ENCODE measurements around the gene OSBPL1A.

OSBPL1A gene

DNA sequence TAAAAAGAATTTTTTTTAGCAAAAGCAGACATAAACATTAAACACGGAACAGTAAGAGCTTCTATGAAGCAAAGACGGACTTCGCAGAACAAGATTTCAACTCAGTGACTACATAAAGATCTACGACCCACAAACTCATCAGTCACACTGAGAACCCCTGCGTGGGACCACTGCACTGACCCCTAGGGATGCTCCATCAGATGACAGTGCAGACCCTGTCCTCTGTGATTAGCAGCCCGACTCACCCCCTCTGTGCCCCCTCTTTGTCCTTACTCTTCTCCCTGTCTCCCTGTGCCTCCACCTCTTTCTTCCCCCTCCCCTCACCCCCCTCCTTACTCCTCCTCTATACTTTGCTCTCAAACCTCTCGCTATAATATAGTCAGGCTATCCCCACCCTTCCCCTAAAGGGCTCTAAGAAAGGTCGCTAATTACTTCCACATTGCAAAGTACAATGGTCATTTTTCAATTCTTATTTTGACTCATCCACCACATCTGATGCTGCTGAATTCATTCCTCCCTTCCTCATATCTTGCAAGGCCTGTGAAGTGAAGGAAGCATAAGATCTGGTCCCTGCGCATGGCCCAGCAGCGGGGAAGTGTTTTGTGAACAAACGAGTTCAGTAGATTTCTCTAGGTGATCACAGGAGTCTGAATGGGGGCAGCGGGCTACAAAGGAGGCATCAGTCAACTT lies 169.5 kb downstream of the OSBPL1A start:
- no peak for DNase-seq (ENCODE audit: low read depth in 2 of 2, low spot score in 1 of 2)

DNA sequence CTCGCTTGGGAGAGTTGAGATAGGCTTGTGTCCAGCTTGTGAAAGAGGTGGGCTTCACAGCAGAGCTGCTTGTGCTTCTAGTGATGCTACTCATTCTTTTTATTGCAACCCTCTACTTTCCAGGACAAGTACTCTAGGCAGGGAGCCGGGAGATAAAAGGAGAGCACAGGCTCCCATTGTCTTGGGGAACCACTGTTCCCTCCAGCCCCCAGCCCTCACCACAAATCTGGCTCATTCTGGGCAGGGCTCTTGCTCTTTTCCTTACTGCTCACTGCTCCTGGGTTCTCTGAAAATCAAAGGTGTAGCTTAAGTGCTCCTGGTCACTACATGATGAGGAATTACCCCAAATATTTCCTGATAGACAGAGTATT lies 177.3 kb downstream of the OSBPL1A start:
- DNase-seq (ENCODE audit: low read depth in 2 of 2, low spot score in 1 of 2): no peak

DNA sequence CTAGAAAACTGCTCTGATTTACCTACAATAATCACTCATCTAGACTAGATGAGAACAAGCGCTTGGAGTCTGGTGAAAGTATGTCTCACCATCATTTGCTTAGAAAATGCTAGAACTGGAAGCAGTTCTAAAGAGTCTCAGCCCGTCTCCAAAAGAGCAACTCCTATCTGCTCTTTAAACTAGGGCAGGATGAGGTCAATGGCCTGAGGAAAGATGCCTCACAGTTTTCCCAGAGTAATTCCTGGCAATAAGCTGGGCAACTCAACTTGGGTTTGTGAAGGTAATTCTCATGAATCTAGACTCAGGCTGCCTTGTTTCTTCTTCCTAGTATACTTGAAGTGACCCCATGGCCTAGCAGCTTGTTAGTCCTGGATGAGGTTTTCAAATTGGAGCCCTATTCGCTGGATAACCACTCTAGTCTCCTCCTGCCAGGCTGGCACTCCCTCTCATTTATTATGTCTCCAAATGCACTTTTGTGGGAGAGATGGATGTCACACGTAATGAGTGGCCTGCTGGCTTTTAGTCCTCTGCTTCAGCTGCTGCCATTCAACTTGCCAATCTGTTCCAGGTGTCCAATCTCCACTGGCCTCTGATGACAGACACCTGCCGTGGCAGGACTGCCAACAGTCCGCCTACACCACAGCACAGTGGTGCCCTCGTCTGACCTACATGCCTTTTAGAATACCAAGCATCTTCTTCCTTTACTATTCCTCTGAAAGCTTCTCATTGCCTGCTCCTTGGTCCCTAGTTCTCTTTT lies 177.9 kb downstream of the OSBPL1A start:
- no peak for DNase-seq (ENCODE audit: low read depth in 2 of 2, low spot score in 1 of 2)

DNA sequence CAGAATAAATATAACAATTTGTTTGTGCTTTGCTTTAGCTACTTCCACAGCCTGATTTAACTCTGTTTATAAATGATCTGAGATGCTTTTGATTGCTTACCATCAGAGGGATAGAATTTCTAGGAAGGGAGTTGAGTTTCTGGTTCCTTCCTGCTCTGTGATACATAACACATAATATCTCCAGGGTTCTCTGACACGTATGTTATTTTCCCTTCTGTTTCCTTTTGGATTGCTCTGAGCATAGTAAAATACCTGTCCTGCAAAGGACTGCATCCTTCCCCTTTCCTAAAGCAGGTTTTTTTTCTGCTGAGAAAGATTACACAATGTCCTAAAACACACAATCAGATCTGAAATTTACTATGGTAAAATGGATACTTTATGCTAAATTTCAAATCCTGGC lies 182.7 kb downstream of the OSBPL1A start:
- no peak for DNase-seq (ENCODE audit: low read depth in 2 of 2, low spot score in 1 of 2)

DNA sequence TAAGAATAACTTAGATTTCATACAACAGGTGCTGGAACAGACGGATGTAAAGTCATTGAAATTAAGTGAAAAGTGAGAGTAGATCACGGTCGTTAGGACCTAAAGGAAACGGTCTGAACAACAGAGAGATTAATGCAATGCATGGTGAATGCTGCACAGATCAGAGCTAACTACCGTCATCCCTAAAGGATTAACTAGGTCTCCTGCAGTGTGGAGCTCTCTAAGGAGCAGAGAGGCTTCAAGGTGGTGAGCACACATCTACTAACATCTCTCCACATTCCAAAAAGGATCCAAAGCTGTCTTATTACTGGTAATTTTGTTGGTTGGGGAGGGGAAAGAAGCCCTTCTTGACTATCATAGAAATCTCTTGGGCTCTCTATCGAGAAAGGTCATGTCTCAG lies 183.5 kb downstream of the OSBPL1A start:
- DNase-seq (ENCODE audit: low read depth in 2 of 2, low spot score in 1 of 2): no peak

DNA sequence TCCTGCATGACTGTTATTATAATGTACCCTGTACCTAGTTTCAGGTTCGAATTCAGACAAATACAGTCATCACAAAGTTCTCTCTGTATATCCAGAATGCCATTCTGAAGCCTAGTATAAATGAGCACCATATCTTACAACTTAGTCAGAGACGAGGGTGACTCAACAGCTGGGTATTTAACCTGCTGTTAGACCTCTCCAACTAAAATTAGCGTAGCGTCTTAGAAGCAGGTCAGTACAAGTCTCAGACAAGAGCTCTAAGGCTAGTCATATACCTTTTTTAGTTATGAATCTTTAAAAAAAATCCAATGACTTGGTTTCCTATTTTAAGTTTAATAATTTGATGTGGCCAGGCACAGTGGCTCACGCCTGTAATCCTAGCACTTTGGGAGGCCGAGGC lies 184.7 kb downstream of the OSBPL1A start:
- no peak for DNase-seq (ENCODE audit: low read depth in 2 of 2, low spot score in 1 of 2)

DNA sequence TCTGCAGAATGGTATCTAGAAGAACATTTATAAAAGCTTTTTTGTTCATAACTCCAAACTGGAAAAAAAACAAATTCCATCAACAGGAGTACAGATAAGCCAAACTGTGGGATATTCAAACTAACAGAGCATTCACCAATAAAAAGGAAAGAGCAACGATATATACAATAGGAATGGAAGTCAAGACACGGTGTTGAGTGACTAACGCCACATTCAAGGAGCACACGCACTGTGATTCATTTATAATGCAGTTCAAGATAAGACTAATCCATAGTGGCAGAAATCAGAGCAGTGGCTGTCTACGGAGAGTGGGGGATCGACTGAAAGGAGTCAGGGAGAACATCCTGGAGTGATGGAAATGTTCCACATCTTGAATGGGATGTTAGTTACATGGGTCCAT lies 188.1 kb downstream of the OSBPL1A start:
- DNase-seq (ENCODE audit: low read depth in 2 of 2, low spot score in 1 of 2): no peak

DNA sequence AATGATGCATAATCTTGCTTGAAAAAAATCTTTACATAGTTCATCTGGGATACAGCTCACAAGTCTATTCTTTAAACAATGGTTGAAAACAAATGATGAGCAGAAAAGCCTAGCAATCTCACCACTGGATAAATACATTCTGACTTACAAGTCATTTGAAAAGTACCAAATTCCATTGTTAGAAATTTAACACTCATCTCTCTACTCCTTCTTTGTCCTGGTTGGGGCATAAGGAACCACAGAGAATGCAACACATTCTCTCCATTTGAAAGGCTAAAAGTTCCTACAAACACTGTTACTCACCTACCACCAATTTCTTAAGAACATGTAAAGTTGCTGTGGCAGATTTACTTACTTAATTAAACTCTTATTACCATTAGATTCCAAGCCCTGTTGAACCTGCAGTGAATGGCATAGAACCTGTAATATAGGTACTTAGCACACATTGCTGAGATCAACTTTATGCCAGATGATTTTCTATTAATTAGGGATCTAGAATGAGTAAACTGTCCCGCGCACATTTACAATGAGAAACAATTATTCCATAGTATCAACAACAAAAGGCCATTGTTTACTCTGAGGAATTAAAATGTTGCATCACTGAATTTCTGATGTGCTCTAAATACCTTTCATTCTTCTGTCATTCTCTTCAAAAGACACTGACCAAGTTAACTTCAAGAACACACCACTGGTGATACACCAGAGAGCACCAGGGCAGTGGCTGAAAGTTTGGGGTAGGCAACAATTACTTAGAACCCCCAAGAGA lies 189.2 kb downstream of the OSBPL1A start:
- DNase-seq (ENCODE audit: low read depth in 2 of 2, low spot score in 1 of 2): no peak

DNA sequence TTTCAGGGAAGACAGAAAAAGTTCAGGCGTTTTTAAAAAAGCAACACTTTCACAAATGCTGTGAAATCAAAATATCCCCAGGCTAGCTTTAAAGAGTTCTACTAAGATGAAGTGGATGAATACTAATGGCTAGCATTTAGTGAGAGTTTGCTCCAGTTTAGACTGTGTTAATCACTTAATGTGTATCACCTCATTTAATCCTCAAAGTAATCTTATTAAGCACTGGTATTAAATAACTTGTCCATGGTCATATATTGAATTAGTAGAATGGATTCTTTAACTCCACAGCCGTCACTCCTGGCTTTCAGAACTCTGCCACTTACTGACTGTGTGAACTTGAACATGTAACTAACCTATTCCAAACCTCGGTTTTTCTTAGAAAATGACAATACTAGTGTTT lies 192.7 kb downstream of the OSBPL1A start:
- no peak for DNase-seq (ENCODE audit: low read depth in 2 of 2, low spot score in 1 of 2)

DNA sequence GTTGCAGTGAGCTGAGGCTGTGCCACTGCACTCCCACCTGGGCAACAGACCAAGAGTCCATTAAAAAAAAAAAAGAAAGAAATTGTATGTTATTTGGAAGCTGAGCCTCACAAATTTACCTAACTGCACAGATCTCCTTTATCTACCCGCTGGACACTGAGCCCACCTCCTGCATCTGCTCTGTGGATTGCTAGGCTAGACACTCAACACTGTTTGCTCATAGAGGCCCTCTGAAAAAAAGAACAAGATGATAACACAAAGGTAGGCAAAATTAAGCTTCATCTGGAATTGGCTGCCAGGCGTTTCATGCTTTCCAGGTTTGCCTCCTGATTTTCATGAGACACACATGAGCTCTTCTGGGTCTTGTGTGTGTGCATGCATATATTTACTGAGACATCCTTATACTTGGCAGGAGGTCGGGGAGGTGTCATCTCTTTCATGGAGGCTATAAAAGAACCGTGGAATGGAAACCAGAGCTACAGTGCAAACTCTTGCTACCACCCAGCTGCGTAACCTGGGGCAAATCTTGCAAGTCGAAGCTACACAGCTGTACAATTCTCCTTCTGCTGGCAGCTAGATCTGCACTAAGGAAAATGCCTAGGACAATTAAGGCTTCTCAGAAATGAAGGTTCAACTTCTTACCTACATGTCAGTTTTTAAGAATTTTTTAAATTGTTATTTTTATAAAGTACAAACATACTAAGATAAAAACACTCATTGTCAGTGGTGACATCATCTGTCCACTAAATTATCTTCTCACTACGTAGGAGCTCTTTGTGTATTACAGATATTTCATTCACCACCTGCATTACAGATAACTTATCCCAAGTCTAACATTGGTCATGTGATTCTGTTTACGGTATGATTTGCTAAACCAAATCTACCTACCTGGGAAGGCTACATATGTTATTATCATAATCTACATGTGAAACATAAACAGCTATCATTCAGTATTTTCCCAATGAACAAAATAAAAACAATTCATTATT lies 195.6 kb downstream of the OSBPL1A start:
- DNase-seq (ENCODE audit: low read depth in 2 of 2, low spot score in 1 of 2): no peak

DNA sequence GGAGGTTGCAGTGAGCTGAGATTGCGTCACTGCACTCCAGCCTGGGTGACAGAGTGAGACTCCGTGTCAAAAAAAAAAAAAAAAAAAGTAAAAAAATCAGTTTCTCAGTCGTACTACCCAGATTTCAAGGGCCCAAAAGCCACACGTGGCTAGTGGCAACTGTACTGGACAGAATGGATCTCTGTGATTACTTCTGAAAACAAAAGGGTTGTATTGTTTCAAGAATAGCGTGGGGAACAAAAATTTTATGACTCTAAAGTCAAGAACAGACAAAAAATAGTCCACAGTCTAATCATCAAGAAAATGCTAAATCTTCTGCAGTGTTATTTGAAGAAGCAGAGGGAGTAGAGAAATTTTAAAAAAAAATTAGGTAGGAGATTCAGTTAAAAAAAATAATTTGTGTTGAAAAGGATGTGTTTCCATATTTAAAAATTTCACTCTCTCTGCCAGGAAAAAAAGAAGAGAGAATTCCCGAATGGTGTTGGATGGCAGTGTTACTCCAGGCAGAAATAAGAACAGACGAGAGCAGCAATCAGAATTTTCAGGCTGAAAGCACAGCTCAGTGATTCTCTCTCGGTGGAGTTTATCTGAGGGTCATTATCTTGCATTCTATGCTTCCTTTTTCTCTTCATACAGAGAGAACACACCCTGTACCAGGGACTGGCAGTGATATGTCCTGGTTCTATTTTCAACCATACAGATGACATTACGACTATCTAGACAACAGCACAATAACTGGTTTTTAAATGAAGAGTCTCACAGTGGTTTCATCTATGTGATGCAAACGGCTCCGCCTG lies 196.9 kb downstream of the OSBPL1A start:
- no peak for DNase-seq (ENCODE audit: low read depth in 2 of 2, low spot score in 1 of 2)

DNA sequence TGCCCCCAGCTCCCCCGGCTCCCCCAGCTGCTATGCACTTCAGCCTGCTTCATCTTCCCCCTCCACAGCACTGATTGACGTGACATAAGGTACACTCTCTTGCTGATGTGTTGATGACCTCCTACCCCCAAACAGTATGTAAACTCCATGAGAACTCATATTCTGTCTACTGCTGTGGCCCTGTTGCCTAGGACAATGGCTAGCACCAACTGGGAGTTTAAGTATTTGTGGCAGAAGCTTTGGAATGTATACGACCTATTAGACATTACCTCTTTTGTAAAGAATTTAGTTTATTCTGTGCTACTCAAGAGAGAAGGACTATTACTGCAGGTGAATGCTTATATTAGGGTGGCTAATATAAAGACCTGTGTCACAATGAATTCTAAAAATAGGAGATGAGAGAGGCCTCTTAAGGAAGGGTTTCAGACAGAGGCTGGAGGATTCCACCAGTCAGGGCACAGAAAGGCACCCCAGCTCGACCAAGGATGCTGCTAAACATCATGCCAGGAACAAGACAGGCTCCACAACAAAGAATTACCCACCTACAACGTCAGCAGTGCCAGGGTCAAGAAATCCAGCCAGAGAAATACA lies 198.2 kb downstream of the OSBPL1A start:
- no peak for DNase-seq (ENCODE audit: low read depth in 2 of 2, low spot score in 1 of 2)

DNA sequence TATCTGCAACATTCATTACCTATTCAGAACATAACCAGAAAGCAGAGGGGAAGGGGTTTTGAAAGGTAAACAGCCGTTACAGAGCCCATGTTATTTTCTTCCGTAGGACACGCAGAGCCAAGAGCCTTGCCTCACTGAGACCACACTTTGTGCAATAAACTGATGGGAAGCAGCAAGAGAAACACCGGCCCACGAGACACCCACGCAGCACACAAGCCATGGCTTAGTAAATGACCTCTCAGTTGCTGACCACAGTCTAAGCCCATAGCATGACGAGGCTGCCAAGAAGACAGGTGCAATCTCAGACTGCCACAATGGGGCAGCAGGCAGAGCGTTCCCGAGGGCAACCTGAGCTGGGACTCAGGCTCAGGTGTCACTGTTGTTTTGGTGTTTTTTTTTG lies 199.2 kb downstream of the OSBPL1A start:
- no peak for DNase-seq (ENCODE audit: low read depth in 2 of 2, low spot score in 1 of 2)

DNA sequence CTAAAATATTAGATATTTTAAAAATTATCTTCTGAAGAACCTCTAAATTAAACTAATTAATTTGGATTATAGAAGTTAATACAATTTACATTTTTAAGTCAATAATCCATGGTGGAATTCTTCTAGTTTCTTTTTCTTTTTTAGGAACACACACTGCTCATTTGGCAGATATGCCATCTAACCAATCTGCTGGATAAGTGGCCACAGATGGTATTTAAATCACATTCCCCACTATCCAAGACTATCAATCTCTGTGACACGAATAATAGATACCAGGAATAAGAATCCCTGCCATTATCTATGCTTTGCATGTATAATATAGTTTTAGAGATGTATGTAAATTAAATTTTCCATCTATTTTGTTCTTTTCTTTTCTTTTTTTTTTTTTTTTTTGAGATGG lies 200.2 kb downstream of the OSBPL1A start:
- DNase-seq (ENCODE audit: low read depth in 2 of 2, low spot score in 1 of 2): no peak

DNA sequence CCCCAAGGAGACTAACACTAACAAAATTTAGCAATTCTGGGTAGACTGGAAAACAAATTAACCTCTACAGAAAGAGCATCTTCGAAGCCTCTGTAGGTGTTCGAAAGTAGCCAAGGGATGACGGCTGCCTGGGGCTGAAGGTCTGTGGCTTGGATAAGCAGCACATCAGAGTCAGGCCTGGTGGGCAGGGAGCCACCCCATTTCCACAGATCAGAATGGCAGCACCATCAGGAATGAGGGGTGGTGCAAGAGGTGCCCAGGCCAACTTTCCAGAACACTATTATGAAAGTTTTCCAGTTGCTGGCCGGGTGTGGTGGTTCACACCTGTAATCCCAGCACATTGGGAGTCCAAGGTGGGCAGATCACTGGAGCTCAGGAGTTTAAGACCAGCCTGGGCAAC lies 200.9 kb downstream of the OSBPL1A start:
- no peak for DNase-seq (ENCODE audit: low read depth in 2 of 2, low spot score in 1 of 2)

DNA sequence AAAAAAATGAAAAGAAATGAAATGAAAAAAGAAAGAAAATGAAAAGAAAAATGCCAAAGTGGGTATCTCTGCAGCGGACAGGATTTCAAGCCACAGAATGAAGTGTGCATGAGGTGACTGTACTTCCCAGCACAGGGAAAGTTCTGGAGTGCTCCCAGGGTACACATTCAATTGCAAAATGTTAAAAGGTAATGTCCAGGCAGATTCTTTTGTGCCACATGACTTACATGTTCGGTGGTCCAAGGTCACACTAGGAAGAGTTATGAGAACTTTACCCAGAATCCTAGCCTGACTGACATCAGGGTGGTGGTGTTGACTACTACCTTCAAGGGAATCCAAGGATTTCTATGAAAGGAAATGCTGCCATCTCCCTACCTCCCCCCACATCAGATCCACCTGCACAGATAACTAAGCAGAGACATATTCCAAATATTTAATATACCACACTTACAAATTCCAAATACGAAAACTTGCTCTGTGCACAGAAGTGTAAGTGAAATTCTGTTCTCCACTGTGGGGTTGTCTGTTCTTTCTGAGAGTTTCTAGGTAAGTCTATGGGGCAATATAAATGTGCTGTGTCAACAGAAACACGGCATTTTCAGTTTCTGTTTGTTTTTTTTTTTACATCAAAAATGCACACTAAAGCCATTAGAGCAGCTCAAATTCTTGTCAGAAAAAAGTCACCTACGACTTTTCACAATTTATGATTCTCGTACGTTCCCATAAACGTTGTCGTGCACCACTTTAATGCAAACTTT lies 202.1 kb downstream of the OSBPL1A start:
- no peak for DNase-seq (ENCODE audit: low read depth in 2 of 2, low spot score in 1 of 2)

DNA sequence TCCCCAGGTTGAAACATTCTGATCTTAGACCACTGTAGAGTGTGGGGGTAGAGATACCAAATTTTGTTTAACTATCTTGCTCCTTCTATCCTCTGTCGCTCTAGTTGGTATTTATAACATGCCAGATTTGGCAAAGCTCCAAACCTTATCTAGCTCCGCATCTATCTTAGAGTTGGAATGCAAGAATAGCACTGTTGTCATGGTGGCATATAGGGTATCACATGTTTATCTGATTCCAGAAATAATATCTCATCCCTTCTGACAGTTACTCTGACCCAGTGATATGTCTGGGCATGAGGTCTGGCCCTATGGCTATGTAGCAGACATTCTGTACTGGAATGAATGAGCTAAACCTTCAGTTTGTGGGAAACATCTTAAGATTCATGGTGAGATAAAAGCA lies 207.0 kb downstream of the OSBPL1A start:
- no peak for DNase-seq (ENCODE audit: low read depth in 2 of 2, low spot score in 1 of 2)

DNA sequence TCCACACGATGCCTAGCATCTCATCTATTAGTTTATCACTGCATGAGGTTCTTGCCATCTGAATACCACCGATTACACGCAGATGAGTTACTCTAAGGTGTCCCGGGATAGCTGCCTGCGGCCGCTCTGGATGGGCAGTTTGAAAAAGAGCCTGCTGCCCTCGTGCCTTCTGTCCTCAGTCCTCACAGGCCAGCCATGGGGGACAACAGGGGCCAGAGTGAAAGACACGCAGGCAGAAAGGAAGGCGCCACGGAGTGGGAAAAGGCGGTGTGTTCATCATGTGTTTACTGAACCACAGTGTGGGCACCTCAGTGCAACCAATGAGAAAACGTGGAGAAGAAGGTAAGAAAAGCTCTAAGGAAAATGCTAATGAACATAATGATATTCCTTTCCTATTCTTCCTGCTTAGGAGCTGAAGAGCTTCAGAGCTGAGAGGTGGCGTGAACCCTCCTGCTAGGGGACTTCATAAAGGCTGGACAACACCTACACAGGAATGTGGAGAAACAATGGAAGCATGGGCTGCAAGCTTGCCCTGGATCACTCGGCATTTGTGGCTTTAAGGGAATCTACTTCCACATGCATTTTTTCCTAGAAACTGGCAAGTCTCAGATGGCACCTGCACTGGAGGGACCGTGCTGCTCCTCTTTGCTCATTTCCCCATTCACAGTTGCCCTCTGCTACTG lies 207.8 kb downstream of the OSBPL1A start:
- DNase-seq (ENCODE audit: low read depth in 2 of 2, low spot score in 1 of 2): no peak

All from stimulated activated CD8-positive, alpha-beta memory T cell treated with anti-CD3 and anti-CD28 coated beads, Interleukin-4, amount 100 ng/mL, for 4 hours (primary cell).